SKM-1 (cell line): ENCODE data around the gene IDUA.
"Not testable (repeated sequence)": the region's sequence is repeated elsewhere in the genome, so short reads cannot be mapped to it uniquely, and the experiment has no call there.

Experiments used
- DNase-seq: peaks from one replicate; lab custom pipeline; 2025; ENCODE audit not compliant: unreplicated experiment; lab: John Stamatoyannopoulos, UW

IDUA gene

GRCh38 chr4:1043162-1043561 is 56.3 kb downstream of the IDUA start:
- no peak for DNase-seq

GRCh38 chr4:1043651-1044468 is 57.0 kb downstream of the IDUA start:
- peak; percentile 48 for DNase-seq

DNA sequence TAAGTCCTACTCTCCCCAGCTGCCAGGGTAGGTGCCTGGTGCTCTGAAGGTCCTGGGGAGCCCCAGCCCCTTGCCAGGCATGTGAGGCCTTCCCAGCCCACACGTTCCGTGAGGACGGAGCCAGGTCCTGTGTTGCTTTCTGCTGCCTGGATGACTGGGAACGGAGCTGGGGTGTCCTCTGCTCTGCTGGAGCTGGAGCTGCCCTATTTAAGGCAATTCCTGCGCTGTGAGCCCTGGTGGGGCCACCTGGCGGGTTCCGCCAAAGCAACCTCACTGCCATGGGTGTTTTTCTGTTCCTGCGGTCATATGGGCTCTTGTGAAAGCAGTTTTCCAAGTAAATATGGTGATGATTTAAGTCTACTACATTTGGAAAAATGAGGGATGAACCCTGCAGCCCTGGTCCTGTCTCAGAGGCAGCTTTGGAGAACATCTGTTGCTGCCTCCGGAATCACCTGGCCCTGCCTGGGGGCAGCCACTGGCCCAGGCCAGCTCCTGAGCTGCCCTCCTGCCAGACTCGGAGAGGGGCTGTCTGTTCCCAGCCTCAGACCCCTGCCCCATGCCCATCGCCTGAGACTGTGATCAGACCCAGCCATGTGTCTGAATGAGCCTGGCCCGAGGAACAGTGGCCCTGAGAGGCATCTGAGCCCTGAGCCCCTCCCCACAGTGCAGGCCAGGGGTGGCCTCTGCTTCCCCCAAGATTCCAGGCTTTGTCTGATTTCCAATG is 57.8 kb downstream of the IDUA start:
- DNase-seq: no peak

- DNase-seq: no peak
These were observed 58.4 kb downstream of the IDUA start for GRCh38 chr4:1045193-1045594.

GRCh38 chr4:1045595-1046201 is 58.9 kb downstream of the IDUA start:
- DNase-seq: no peak

GRCh38 chr4:1046581-1047011 is 59.8 kb downstream of the IDUA start:
- DNase-seq: not testable (repeated sequence)

GRCh38 chr4:1047106-1047975 is 60.5 kb downstream of the IDUA start:
- no peak for DNase-seq

DNA sequence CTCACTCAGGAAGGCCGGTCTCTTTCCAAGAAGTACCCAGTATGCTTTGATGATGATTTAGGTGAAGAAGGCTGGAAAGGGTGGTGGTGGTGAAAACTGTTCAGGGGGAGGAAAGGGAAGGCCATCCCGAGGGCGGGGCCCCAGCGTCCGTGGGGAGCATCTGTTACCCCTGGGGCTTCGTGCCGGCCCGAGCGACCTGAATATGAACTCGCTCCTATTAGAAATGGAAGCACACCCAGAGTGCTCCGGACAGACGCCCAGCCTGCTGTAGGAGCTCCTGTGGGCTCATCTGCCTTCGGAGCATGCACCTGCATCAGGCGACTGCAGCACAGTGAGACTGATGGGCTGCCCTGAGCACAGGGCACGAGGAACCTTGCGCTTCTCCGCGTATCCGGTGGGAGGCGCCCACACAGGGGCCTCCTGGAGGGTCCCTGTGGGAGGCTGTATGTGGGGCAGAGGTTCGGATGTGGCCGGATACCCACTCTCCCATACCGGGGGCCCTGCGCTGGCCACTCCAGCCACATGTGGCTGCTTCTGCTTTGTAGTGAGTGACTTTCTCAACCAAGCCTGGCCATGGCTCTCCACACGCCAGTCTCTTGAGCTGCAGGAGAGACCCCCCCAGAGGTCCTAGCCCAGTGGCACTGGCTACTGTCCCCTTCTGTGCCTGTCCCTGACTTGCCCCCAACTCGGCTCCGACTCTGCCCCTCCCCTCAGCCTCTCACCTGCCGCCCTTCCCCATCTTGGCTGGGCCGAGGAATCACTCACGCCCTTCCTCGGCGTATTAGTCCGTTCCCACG is 61.3 kb downstream of the IDUA start:
- no peak for DNase-seq

DNA sequence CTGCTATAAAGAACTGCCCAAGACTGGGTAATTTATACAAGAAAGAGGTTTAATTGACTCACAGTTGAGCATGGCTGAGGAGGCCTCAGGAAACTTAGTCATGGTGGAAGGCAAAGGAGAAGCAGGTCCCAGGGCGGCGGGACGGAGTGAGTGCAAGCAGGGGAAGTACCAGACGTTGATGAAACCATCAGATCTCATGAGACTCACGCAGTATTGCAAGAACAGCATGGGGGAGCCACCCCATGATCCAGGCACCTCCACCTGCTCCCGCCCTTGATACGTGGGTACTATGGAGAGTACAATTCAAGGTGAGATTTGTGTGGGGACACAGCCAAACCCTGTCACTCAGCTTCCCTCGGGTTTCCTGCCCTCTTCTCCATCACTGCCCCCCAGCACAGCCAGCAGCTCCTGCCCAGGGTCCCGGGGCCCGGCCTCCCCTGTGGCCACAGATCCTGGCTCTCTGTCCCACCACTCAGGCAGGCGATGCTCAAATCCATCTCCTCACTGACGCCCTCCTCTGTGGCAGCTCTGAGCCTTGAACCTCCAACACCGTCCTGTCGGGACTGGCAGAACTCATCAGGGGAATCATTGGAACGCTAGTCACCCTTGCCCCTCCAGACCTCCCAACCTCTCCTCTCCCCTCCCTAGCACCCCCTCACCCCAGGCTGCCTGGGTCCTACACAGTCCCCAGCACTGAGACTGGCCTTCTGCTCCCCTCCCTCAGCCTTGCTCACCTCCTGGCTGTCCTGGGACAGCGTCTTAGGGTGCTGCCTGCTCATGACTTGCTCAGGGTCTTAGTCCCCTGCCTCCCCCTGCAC is 62.1 kb downstream of the IDUA start:
- no peak for DNase-seq

DNA sequence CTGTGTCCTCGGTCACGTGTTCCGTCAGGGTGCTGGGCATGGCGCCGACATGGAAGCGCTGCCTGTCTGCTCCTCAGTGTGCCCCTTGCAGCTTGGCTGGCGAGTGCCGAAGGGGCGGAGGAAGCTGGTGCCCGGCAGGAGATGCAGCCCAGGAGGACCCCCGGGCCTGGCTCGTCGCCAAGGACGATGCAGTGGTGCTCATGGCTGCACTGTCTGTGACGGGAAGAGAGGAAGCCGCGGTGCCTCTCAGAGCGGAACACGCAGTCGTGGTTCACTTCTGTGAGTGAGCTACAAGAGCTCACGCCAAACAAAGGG is 62.7 kb downstream of the IDUA start:
- DNase-seq: no peak

DNA sequence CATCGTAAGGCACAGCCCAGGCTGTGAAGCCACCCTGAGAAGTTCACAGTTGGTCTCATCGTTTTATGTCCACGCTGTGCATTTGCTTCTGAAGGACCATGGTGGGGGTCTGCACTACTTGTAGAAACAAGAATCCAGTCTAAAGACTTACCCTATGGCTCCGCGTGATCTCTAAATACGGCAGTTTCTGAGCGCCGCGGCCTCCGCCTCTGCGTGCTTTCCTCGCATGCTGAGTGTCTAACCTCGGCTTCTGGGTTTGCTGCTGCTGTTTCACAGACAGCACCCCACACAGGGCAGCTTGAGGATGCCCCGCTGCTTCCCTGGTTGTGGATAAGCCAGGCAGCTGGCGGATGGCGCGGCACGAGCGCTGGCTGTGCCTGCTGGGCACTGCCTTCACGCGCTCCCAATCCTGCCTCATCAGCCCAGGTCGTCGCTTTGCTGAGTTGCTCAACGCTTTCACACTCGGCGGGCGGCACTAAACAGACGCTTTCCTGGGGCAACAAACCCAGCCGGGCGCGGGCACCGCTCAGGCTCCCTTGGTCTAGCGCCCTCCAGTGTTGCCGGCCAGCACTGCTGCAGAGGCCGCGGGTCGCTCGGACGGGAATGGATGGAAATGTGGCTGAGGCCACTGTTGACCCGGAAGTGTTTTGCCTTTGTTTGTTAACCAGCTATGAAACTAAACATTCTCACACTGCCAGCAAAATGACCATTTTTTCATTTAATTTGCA is 63.8 kb downstream of the IDUA start:
- no peak for DNase-seq

DNA sequence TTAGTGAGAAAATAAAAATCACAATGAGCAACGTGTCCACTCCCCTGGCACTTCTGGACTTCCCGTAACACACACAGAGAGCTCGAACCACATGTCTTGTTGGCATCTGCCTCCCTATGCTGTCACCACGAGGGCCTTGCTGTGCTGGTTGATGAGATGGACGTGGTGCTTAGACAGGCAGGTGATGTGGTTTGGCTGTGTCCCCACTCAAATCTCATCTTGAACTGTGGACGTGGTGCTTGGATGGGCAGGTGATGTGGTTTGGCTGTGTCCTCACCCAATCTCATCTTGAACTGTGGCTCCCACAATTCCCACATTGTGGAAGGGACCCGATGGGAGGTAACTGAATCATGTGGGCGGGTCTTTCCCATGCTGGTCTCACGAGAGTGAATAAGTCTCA is 64.6 kb downstream of the IDUA start:
- no peak for DNase-seq

- DNase-seq: no peak
These were observed 65.4 kb downstream of the IDUA start for GRCh38 chr4:1052231-1052671.

- DNase-seq: no peak
These were observed 66.3 kb downstream of the IDUA start for GRCh38 chr4:1053080-1053661.

GRCh38 chr4:1053891-1054290 is 67.0 kb downstream of the IDUA start:
- DNase-seq: not testable (repeated sequence)
